KG1 (cell line): ENCODE measurements around the gene SERBP1.
"Not testable (repeated sequence)": the region's sequence is repeated elsewhere in the genome, so short reads cannot be mapped to it uniquely, and the experiment has no call there.

Experiments used
- DNase-seq: peaks from one replicate; lab custom pipeline; 2025; lab: John Stamatoyannopoulos, UW

SERBP1 gene

GRCh38 chr1:67430358-67431155, at the start of gene SERBP1:
Gene SERBP1, minus strand, starts transcription at chr1:67430402. Its CDS starts 102 bp downstream, at chr1:67430300.
- peak; percentile 95 for DNase-seq

- no peak for DNase-seq
Measured at GRCh38 chr1:67479146-67479891, 49.1 kb upstream of the SERBP1 start.

- DNase-seq: no peak
Measured at GRCh38 chr1:67476906-67477305, 46.7 kb upstream of the SERBP1 start.

GRCh38 chr1:67476006-67476482, 45.8 kb upstream of the SERBP1 start:
- no peak for DNase-seq

- no peak for DNase-seq
Measured at GRCh38 chr1:67472056-67472455, 41.9 kb upstream of the SERBP1 start.

- no peak for DNase-seq
Measured at GRCh38 chr1:67469431-67469830, 39.2 kb upstream of the SERBP1 start.

- DNase-seq: no peak
Measured at GRCh38 chr1:67468066-67468718, 38.0 kb upstream of the SERBP1 start.

GRCh38 chr1:67465375-67465774, 35.2 kb upstream of the SERBP1 start:
- DNase-seq: no peak

- no peak for DNase-seq
Measured at GRCh38 chr1:67464746-67465145, 34.5 kb upstream of the SERBP1 start.

- DNase-seq: no peak
Measured at GRCh38 chr1:67464058-67464457, 33.9 kb upstream of the SERBP1 start.

GRCh38 chr1:67463298-67463955, 33.2 kb upstream of the SERBP1 start:
- no peak for DNase-seq

- DNase-seq: no peak
Measured at GRCh38 chr1:67460676-67461500, 30.7 kb upstream of the SERBP1 start.

- DNase-seq: no peak
Measured at GRCh38 chr1:67459068-67459467, 28.9 kb upstream of the SERBP1 start.

- DNase-seq: no peak
Measured at GRCh38 chr1:67458663-67459062, 28.5 kb upstream of the SERBP1 start.

- DNase-seq: no peak
Measured at GRCh38 chr1:67457247-67457646, 27.0 kb upstream of the SERBP1 start.

GRCh38 chr1:67451815-67452214, 21.6 kb upstream of the SERBP1 start:
- DNase-seq: no peak

- no peak for DNase-seq
Measured at GRCh38 chr1:67451356-67451755, 21.2 kb upstream of the SERBP1 start.

- DNase-seq: no peak
Measured at GRCh38 chr1:67446893-67447292, 16.7 kb upstream of the SERBP1 start.

- not testable (repeated sequence) for DNase-seq
Measured at GRCh38 chr1:67446014-67446413, 15.8 kb upstream of the SERBP1 start.

GRCh38 chr1:67441739-67442281, 11.6 kb upstream of the SERBP1 start:
- DNase-seq: no peak

GRCh38 chr1:67441183-67441582, 11.0 kb upstream of the SERBP1 start:
- peak; percentile 39 for DNase-seq
